ENCODE results near the gene PPP1R9A.

PPP1R9A gene

DNA sequence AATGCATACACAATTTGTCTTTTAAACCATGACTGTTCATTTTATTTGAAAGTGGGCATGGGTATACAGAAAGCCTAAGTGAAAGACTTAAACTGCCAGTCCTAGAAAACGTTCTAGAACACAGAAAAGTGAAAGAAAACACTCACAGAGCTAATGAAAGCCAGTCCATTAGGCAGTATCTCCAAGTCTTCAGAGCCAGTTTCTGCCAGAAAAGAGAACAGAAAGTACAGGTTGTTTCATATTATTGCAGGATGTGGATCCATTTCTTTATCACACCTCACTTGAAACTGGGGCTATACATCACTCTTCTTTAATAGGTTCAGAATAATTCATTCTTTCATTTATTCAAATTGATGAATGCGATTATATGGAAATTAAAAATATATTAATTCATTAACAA, 409.2 kb downstream of the PPP1R9A start:
- no peaks in the 10 kb centered on the region for H3K27me3 ChIP-seq (ENCODE audit: control insufficient read depth in 1 of 2, insufficient read depth in 2 of 2, low read length in 2 of 2)
- no peak overlapping the region for H3K27ac ChIP-seq (ENCODE audit: low read depth, low read length)

GRCh38 chr7:95317546-95317945, 410.2 kb downstream of the PPP1R9A start:
- no peaks in the 10 kb centered on the region for H3K9me3 ChIP-seq (ENCODE audit: low read length)
- H3K4me3 ChIP-seq (ENCODE audit: low read depth in 1 of 2, low read length in 2 of 2) = no peak overlapping the region
- H3K36me3 ChIP-seq (ENCODE audit: insufficient read depth, low read length) = no peaks in the 10 kb centered on the region
- no peak overlapping the region for H3K9ac ChIP-seq (ENCODE audit: low read length)
- H3K27ac ChIP-seq (ENCODE audit: low read depth, low read length) = no peak overlapping the region
- H3K27me3 ChIP-seq (ENCODE audit: control insufficient read depth in 1 of 2, insufficient read depth in 2 of 2, low read length in 2 of 2) = no peaks in the 10 kb centered on the region
- H3K4me1 ChIP-seq (ENCODE audit: insufficient read depth, low read length) = no peaks in the 10 kb centered on the region

More for the DNA sequence above, 409.2 kb downstream of the PPP1R9A start:
- Histone ChIP-seq H3K4me1 (ENCODE audit: insufficient read depth, low read length) (no peaks in the 10 kb centered on the region), H3K9me3 (ENCODE audit: low read length) (no peaks in the 10 kb centered on the region), H3K9ac (ENCODE audit: low read length) (no peak overlapping the region), H3K4me3 (ENCODE audit: low read depth in 1 of 2, low read length in 2 of 2) (no peak overlapping the region), H3K36me3 (ENCODE audit: insufficient read depth, low read length) (no peaks in the 10 kb centered on the region)

DNA sequence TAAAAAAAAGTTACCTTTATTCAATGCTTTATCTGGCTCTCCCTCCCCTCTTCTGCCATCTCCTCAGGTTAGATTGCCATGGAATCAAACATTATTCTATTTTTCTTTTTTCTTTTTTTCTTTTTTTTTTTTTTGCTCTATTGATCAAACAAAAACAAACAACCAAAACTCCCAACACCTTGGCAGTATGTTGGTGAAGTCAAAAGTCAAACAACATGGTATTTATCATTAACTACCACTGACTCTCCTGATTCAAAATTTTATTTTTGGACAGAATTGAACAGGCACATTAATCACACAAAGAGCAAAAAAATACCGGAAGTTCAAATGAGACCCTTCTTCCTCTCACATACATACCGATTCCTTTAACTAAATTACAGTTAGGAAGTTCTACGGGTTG, 410.6 kb downstream of the PPP1R9A start:
- no peak overlapping the region for H3K4me3 ChIP-seq (ENCODE audit: low read depth in 1 of 2, low read length in 2 of 2)
- no peaks in the 10 kb centered on the region for H3K9me3 ChIP-seq (ENCODE audit: low read length)
- no peak overlapping the region for H3K27ac ChIP-seq (ENCODE audit: low read depth, low read length)
- H3K36me3 ChIP-seq (ENCODE audit: insufficient read depth, low read length) = no peaks in the 10 kb centered on the region
- no peaks in the 10 kb centered on the region for H3K27me3 ChIP-seq (ENCODE audit: control insufficient read depth in 1 of 2, insufficient read depth in 2 of 2, low read length in 2 of 2)
- H3K9ac ChIP-seq (ENCODE audit: low read length) = no peak overlapping the region
- no peaks in the 10 kb centered on the region for H3K4me1 ChIP-seq (ENCODE audit: insufficient read depth, low read length)

GRCh38 chr7:95318501-95319100, 411.2 kb downstream of the PPP1R9A start:
- Histone ChIP-seq H3K9ac (ENCODE audit: low read length) (no peak overlapping the region), H3K9me3 (ENCODE audit: low read length) (no peaks in the 10 kb centered on the region), H3K4me3 (ENCODE audit: low read depth in 1 of 2, low read length in 2 of 2) (no peak overlapping the region), H3K27me3 (ENCODE audit: control insufficient read depth in 1 of 2, insufficient read depth in 2 of 2, low read length in 2 of 2) (peaks cover 0 to under 1% of the 10 kb centered on the region in 2 donors), H3K36me3 (ENCODE audit: insufficient read depth, low read length) (no peaks in the 10 kb centered on the region), H3K4me1 (ENCODE audit: insufficient read depth, low read length) (no peaks in the 10 kb centered on the region), H3K27ac (ENCODE audit: low read depth, low read length) (no peak overlapping the region)

DNA sequence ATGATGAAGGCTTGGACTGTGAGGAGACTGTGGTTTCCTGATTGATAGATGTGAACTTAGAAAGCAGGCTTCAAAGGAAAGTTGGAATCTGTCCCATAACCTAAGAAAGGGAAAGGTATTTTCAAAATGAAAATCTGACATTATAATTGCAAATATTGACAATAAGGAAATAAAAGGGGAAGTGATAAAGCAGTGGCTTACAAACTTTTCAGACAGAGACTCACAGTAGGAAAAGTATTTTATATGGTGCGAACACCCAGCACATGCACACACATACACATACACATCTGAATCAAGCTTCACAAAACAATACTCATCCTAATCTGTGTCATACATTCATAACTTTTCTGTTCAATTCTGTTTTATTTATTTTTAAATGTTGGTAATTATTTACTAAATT, 412.2 kb downstream of the PPP1R9A start:
- no peak overlapping the region for H3K9ac ChIP-seq (ENCODE audit: low read length)
- H3K36me3 ChIP-seq (ENCODE audit: insufficient read depth, low read length) = no peaks in the 10 kb centered on the region
- no peaks in the 10 kb centered on the region for H3K4me1 ChIP-seq (ENCODE audit: insufficient read depth, low read length)
- peaks cover 2 to 10% of the 10 kb centered on the region in 2 donors for H3K27me3 ChIP-seq (ENCODE audit: control insufficient read depth in 1 of 2, insufficient read depth in 2 of 2, low read length in 2 of 2)
- H3K9me3 ChIP-seq (ENCODE audit: low read length) = no peaks in the 10 kb centered on the region
- no peak overlapping the region for H3K4me3 ChIP-seq (ENCODE audit: low read depth in 1 of 2, low read length in 2 of 2)
- H3K27ac ChIP-seq (ENCODE audit: low read depth, low read length) = no peak overlapping the region

GRCh38 chr7:95320651-95321050, 413.3 kb downstream of the PPP1R9A start:
- Histone ChIP-seq H3K4me1 (ENCODE audit: insufficient read depth, low read length) (no peaks in the 10 kb centered on the region), H3K9me3 (ENCODE audit: low read length) (no peaks in the 10 kb centered on the region), H3K9ac (ENCODE audit: low read length) (no peak overlapping the region)

DNA sequence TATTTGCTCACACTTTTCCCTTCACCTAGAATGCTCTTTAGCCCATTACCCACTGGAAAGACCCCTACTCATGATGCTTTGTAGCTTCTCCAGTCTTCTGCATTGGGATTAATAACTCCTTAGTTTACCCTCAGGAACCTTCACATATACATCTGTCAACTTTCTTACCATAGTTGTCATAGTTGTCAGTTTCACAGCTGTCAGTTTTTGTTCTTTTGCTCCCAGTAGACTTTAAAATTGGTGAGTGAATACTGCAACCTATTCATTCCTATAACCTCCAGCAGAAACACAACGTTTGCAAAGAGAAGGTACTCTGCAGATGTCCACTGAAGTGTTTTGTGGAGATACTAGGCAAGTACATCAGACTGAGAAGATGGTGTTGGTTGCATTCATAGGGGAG, 414.3 kb downstream of the PPP1R9A start:
- no peaks in the 10 kb centered on the region for H3K4me1 ChIP-seq (ENCODE audit: insufficient read depth, low read length)
- H3K36me3 ChIP-seq (ENCODE audit: insufficient read depth, low read length) = no peaks in the 10 kb centered on the region
- H3K27ac ChIP-seq (ENCODE audit: low read depth, low read length) = no peak overlapping the region
- H3K9ac ChIP-seq (ENCODE audit: low read length) = no peak overlapping the region
- H3K27me3 ChIP-seq (ENCODE audit: control insufficient read depth in 1 of 2, insufficient read depth in 2 of 2, low read length in 2 of 2) = peaks cover 11 to 12% of the 10 kb centered on the region in 2 donors
- H3K9me3 ChIP-seq (ENCODE audit: low read length) = no peaks in the 10 kb centered on the region
- H3K4me3 ChIP-seq (ENCODE audit: low read depth in 1 of 2, low read length in 2 of 2) = no peak overlapping the region

More at GRCh38 chr7:95320651-95321050, 413.3 kb downstream of the PPP1R9A start:
- peaks cover 11 to 12% of the 10 kb centered on the region in 2 donors for H3K27me3 ChIP-seq (ENCODE audit: control insufficient read depth in 1 of 2, insufficient read depth in 2 of 2, low read length in 2 of 2)
- no peak overlapping the region for H3K27ac ChIP-seq (ENCODE audit: low read depth, low read length)
- H3K36me3 ChIP-seq (ENCODE audit: insufficient read depth, low read length) = no peaks in the 10 kb centered on the region
- no peak overlapping the region for H3K4me3 ChIP-seq (ENCODE audit: low read depth in 1 of 2, low read length in 2 of 2)

DNA sequence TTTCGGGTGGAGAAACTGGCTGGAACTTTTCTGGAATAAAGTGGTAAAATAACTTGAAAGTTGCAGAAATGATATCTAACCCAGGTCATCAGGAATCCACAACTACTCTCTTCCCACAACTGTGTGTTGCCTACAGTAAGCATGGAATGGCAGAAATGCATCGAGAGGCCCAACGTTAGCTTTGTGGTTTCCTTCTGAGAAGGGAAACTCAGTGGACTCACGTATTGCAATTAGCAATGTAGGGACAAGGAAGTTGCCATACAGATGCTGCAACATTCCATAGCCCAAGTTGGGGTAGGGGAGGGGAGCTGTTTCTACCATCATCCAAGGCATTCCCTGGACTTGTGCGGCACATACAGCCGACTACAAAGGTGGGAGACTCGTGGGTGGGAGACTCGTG, 415.0 kb downstream of the PPP1R9A start:
- Histone ChIP-seq H3K4me1 (ENCODE audit: insufficient read depth, low read length) (no peaks in the 10 kb centered on the region), H3K9me3 (ENCODE audit: low read length) (no peaks in the 10 kb centered on the region), H3K36me3 (ENCODE audit: insufficient read depth, low read length) (no peaks in the 10 kb centered on the region), H3K4me3 (ENCODE audit: low read depth in 1 of 2, low read length in 2 of 2) (no peak overlapping the region), H3K27ac (ENCODE audit: low read depth, low read length) (no peak overlapping the region), H3K27me3 (ENCODE audit: control insufficient read depth in 1 of 2, insufficient read depth in 2 of 2, low read length in 2 of 2) (peaks cover 11 to 12% of the 10 kb centered on the region in 2 donors), H3K9ac (ENCODE audit: low read length) (no peak overlapping the region)

DNA sequence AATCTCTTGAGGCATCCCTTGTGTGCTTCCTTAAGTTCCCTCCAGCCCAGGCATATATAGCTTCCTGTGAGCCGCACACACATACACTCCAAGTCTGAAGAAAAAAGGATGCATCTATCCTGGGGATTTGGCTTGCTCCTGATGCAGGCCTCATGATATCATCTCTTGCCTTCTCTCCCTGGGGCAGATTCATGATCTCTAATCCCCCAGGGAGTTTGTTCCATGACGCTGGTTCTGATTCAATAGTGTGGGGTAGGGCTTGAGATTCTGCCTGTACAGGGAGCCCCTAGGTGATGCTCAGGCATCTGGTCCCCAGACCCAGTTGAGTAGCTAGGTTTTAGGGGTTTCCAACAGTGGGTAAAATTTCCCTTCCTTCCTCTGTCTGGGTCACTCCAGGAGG, 415.5 kb downstream of the PPP1R9A start:
- Histone ChIP-seq H3K9me3 (ENCODE audit: low read length) (no peaks in the 10 kb centered on the region), H3K4me1 (ENCODE audit: insufficient read depth, low read length) (no peaks in the 10 kb centered on the region), H3K9ac (ENCODE audit: low read length) (no peak overlapping the region), H3K4me3 (ENCODE audit: low read depth in 1 of 2, low read length in 2 of 2) (no peak overlapping the region), H3K36me3 (ENCODE audit: insufficient read depth, low read length) (no peaks in the 10 kb centered on the region), H3K27me3 (ENCODE audit: control insufficient read depth in 1 of 2, insufficient read depth in 2 of 2, low read length in 2 of 2) (peaks cover 11 to 12% of the 10 kb centered on the region in 2 donors), H3K27ac (ENCODE audit: low read depth, low read length) (no peak overlapping the region)

- Histone ChIP-seq H3K36me3 (ENCODE audit: insufficient read depth, low read length) (no peaks in the 10 kb centered on the region), H3K27ac (ENCODE audit: low read depth, low read length) (no peak overlapping the region), H3K9me3 (ENCODE audit: low read length) (no peaks in the 10 kb centered on the region), H3K9ac (ENCODE audit: low read length) (no peak overlapping the region), H3K4me1 (ENCODE audit: insufficient read depth, low read length) (no peaks in the 10 kb centered on the region), H3K4me3 (ENCODE audit: low read depth in 1 of 2, low read length in 2 of 2) (no peak overlapping the region), H3K27me3 (ENCODE audit: control insufficient read depth in 1 of 2, insufficient read depth in 2 of 2, low read length in 2 of 2) (peaks cover 11 to 12% of the 10 kb centered on the region in 2 donors)
Measured at GRCh38 chr7:95323410-95324129, 416.2 kb downstream of the PPP1R9A start.

GRCh38 chr7:95324431-95324830, 417.0 kb downstream of the PPP1R9A start, which contains the start of gene PON1:
PON1 (minus strand) TSS chr7:95324532; CDS start chr7:95324475, 57 bp downstream.
- no peaks in the 10 kb centered on the region for H3K9me3 ChIP-seq (ENCODE audit: low read length)
- no peak within 1 kb of the TSS for H3K4me3 ChIP-seq (ENCODE audit: low read depth in 1 of 2, low read length in 2 of 2)
- no peaks in the 10 kb centered on the region for H3K4me1 ChIP-seq (ENCODE audit: insufficient read depth, low read length)
- peaks cover 11 to 12% of the 10 kb centered on the region in 2 donors for H3K27me3 ChIP-seq (ENCODE audit: control insufficient read depth in 1 of 2, insufficient read depth in 2 of 2, low read length in 2 of 2)
- H3K36me3 ChIP-seq (ENCODE audit: insufficient read depth, low read length) = no peaks in the 10 kb centered on the region
- no peak within 1 kb of the TSS for H3K27ac ChIP-seq (ENCODE audit: low read depth, low read length)
- no peak within 1 kb of the TSS for H3K9ac ChIP-seq (ENCODE audit: low read length)

- peaks cover 11 to 12% of the 10 kb centered on the region in 2 donors for H3K27me3 ChIP-seq (ENCODE audit: control insufficient read depth in 1 of 2, insufficient read depth in 2 of 2, low read length in 2 of 2)
- no peak overlapping the region for H3K4me3 ChIP-seq (ENCODE audit: low read depth in 1 of 2, low read length in 2 of 2)
- no peak overlapping the region for H3K9ac ChIP-seq (ENCODE audit: low read length)
- no peaks in the 10 kb centered on the region for H3K4me1 ChIP-seq (ENCODE audit: insufficient read depth, low read length)
- no peaks in the 10 kb centered on the region for H3K9me3 ChIP-seq (ENCODE audit: low read length)
- no peak overlapping the region for H3K27ac ChIP-seq (ENCODE audit: low read depth, low read length)
- H3K36me3 ChIP-seq (ENCODE audit: insufficient read depth, low read length) = no peaks in the 10 kb centered on the region
Measured at GRCh38 chr7:95327356-95327755, 420.0 kb downstream of the PPP1R9A start.
